Amygdala (tissue), 56 donors: ENCODE measurements around the gene TUSC2.

Source experiments
- DNase-seq, 56 donors: peaks; one replicate each; lab custom pipeline; 2025; lab: John Stamatoyannopoulos, UW

TUSC2 gene

DNA sequence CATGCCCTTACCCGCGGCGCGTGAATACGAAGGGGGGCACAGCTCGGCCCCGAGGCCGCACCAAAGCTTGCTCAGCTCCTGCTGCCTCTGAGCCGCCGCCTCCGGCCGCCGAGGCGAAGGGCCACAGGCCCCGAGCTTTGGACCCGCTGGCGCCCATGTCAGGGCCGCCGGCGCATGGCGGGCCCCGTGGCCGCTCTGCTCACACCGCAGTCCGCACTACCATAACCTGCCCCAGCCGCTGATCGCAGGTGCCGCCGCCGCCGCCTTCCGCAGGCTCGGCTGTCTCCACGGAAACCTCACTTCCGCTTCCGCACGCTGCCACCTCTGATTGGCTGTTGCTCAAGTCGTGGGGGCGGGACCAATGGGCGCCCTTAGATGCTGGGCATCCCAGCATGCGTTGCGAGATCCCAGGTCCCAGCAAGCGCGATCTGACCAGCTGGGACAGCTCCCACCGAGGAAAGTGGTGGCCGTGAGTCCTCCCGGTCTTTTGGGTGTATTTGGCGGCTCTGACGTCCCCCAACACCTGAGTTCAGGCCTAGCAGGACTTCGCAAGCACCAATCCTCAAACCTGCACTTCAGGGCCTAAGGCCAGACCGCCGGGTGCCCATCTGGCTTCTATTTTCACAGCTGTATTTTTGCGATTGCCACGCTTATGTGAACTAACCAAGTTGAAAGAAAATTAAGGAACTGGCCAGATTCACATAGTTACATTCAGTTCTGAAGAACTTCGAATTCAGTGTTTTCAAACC, at the start of gene TUSC2:
Gene TUSC2 (minus strand): TSS at position 281 of the 749 bp plus-strand sequence. CDS start 124 bp downstream, at position 157.
- DNase-seq, result peak; percentile 45 to 98 (median 92)

- DNase-seq, result no peak
Measured at GRCh38 chr3:50375258-50375931, 47.4 kb upstream of the TUSC2 start.

DNA sequence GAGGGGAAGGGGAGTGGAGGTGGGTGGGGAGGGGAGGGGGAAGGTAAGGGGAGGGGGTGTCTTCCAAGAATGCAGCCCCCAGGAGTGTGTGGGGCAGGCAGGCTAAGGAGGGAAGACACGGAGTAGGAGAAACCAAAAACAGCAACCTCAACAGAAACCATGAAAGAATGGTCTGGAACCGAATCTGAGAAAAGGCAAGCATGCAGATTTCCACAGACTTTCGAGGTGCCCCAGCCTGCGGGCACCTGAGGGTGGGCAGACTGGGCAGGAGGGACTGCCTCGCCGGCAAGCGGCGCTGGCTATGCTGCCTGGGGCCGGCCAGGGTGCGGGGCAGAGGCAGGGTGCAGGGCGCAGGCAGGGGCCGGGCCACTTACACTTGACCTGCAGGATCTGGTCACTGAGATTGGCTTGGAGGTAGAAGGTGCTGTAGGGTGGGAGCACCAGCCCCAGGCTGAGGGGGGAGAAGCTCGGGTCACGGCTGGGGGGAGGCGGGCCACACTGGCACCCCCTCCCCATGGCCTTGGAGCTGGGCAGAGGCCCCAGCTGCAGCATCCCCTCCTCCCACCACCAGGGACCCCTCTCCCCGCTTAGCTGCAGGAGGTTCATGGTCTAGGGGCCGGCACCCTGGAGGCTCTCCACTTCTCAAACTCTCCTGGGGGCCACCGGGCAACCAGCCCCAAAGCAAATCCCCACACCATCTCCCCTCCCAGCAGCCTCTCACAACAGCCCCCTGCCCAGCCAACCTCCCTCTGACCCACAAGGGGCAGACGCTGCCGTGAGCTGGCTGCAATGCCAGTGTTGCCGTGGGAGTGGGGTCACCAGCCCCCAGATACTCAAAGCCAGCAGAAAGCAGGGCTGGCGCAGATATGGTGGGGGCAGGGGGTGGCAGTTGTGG, 46.6 kb upstream of the TUSC2 start:
- DNase-seq, result no peak

DNA sequence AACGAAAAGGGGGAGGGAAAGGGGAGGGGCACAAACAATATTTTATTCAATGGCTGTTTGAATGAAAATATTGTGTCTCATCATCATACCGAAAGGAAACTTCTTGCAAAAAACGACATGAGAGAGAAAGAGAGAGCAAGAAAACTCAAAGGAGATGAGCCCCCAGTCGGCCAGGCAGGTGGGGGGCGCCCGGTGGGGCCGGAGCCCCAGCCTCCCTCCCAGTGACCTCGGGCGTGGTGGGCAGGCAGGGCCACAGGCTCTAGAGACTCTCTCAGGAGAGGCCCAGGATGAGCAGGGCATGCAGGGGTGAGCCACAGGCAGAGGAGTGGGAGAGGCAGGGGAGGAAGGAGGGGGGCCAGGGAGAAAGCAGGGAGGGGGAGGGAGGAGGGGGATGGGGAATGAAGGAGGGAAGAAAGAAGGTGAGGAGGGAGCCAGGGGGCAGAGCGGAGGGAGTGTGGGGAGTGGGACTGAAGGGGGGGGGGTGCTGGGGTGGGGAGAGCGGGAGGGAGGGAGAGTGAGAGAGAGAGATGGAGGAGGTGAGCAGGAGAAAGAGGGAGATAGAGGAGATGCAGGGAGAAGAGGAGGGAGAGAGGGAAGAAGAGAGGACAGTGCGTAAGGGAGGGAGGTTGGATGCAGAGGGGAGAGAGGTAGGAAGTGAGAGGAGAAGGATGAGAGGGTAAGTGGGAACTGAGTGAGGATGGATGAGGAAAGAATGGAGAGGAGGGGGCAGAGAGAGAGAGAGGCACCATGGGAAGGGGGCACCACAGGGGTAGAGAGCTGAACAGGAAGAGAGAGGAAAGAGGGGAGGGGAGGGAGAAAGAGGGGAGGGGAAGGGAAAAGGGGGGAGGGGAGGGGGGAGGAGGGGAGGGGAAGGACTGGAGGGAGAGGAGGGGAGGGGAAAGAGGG, 45.4 kb upstream of the TUSC2 start:
- DNase-seq, result no peak

- DNase-seq, result peak in 1 of 56 donors; percentile 12
Measured at GRCh38 chr3:50372349-50372748, 44.3 kb upstream of the TUSC2 start.

GRCh38 chr3:50371133-50371685, 43.2 kb upstream of the TUSC2 start:
- no peak for DNase-seq

GRCh38 chr3:50370594-50370993, 42.6 kb upstream of the TUSC2 start:
- DNase-seq, result peak in 7 of 56 donors; percentile 4 to 33 (median 8)

DNA sequence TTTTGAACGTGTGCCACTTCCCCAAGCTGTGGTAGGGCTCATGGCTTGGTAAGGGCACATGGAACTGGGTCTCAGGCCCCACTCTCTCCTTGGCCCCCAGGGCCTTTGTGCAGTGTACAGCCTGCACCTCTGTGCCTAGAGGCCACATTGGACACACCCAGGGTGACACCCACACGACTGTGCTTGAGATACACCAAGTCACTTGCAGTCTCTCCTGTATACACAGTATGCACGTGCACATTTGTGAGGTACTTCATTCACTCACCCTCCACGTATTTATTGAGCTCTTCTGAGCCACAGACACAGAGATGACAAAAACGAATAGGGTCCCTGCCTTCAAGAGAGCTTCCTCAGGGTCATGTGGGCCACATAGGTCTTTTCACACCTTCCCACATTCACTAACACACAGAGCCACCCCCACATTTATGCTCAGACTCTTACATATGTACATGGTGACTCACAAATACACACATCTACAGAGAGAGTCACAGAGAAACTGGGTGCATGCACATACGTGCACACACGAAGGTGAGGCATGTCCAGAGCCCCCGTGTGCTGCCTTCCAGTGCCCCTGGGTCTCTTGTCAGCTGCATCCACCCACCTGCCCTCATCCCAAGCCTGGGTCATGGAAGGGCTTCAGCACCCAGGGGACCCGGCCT, 41.1 kb upstream of the TUSC2 start:
- no peak for DNase-seq

- no peak for DNase-seq
Measured at GRCh38 chr3:50365842-50366220, 37.8 kb upstream of the TUSC2 start.

DNA sequence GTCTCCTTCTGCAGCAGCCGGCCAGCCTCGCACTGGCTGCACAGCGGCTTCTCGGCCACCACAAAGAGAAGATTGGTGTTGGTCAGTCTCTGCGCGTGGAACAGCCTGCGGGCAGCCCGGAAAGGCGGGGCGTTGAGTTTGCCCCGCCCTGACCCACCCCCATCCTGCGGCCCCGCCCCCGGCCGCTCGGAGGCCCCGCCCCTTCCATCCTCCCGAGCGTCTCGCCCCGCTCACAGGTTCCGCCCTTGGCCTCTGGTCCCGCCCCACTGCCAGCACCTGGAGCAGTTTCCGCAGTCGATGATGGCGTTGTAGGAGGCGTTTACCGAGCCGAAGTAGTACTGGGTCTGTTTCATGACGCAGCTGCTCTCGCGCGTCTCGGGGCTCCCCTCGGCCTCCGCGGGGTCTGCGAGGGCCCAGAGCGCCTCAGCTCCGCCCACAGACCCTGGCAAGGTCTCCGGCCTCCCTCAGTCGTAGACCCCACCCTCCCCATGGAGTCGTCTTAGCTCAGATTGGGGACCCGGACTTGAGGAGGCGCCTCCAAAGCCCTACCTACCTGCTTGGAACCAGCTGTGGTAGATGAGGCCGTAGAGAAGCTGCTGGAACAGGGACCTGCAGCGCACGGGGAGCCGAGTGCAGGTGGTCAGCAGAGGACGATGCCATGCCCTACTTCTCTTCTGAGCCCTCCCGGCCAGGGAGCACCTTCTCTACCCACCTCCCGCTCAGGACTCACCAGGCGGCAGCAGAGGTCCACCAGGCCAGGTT, 37.2 kb upstream of the TUSC2 start:
- DNase-seq, result peak in 44 of 56 donors; percentile 13 to 91 (median 48)

DNA sequence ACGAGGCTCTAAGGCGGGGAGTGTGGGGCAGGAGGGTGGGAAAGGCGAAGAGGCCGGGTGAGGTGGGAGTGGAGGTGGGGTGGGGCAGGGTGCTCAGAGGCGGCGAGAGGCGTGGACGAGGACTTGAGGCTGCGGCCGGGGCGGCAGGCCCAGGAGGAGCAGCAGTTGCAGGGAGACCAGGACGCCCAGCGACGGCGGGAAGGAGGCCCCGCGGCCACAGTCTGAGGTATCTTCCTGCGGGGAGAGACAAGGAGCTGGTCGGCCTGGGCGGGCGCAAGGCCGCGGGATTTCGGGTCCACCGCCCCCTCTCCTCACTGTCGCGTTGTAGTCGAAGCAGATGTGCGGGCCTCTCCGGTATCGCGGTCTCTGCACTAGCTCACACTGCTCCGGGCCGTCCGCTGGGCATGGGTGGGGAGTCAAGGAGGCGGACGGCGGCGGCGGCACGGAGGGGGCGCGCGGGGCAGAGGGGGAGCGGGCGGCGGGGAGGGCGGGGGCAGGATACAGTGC, 36.6 kb upstream of the TUSC2 start:
- DNase-seq, result peak in 1 of 56 donors; percentile 43

DNA sequence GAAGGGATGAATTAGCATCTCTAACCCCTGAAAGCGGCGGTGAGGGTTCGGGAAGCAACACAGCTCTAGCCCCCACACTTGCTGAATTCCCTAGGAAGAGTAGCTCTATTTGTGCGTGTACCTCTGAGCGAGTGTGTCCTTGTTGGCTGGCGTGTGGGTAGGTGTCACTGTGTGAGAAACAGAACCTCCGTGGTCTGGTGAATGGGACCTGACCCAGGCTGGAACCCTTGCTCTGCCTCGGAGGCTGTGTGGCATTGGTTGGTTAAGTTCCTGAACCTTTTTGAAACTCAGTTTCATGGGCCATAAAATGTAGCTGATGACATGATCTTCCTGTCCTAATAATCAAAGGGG, 31.7 kb upstream of the TUSC2 start:
- no peak for DNase-seq

- peak; percentile 53 to 100 (median 98) for DNase-seq
Measured at GRCh38 chr3:50358911-50359759, 31.1 kb upstream of the TUSC2 start, which contains the start of gene TMEM115. TSS of gene TMEM115 (minus strand) at chr3:50359521. CDS start at chr3:50359063, 458 bp downstream.

GRCh38 chr3:50358355-50358910, 30.4 kb upstream of the TUSC2 start:
- DNase-seq, result no peak

DNA sequence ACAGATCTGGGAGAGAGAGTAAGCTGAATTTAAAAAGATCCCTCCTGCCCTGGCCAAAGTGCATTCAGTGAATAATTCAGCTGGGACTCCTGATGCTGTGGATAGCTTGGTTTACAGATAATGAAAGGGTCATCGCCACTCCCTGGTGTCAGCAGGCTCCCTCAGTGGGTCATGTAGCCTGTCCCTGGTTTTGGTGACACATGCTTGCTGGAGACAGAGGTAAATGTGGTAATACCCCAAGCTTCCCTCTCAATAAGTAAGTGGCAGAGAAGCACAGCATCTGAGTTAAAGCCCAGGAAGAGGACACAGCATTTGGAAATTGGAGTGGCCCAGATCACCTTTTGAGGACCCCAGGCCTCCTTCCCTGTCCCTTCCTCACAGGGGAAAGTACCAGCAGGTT, 29.5 kb upstream of the TUSC2 start:
- DNase-seq, result no peak

GRCh38 chr3:50356553-50356952, 28.5 kb upstream of the TUSC2 start:
- no peak for DNase-seq
